ENCODE measurements around the gene MYO15B. TPM values are rescaled to one million over a fixed set of nuclear protein-coding genes. Genes with fewer than 3 reads are reported as not detected.
"Not testable (repeated sequence)": the region's sequence is repeated elsewhere in the genome, so short reads cannot be mapped to it uniquely, and the experiment has no call there.

Gene MYO15B
- total and polyA plus RNA-seq, 2 of the 4 experiments (the other 2 are of a cell fraction) = 0.18 to 0.65 TPM

DNA sequence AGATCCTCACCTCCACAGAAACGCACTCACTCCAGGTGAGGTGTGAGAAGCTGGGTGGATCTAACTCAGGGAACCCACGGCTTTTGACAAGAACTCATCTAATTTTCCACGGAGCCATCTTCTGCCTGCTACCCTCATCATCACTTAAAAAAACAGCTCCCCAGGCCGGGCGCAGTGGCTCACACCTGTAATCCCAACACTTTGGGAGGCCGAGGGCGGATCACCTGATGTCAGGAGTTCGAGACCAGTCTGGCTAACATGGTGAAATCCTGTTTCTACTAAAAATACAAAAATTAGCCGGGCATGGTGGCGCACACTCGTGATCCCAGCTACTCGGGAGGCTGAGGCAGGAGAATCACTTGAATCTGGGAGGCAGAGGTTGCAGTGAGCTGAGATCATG, 50.4 kb downstream of the MYO15B start:
- in situ Hi-C loops (cut with MboI; ENCODE audit: low sequenced_read_pairs) = not testable (repeated sequence)

More for the DNA sequence above, 50.4 kb downstream of the MYO15B start:
- H4K5ac ChIP-seq (ENCODE audit: low read depth, low read length); H2AK9ac ChIP-seq (replicated peaks; ENCODE audit: low read depth, low read length, poor library complexity); H3K56ac ChIP-seq (ENCODE audit: extremely low read depth, insufficient read depth, low read length); H3K27ac ChIP-seq (ENCODE audit: insufficient read depth, low read length); BruUV-seq (replicated peaks); H2BK15ac ChIP-seq (ENCODE audit: low read depth, low read length); H2AK5ac ChIP-seq (ENCODE audit: low read depth, low read length); H3K4me2 ChIP-seq (ENCODE audit: low read depth, low read length); H3K9me1 ChIP-seq (ENCODE audit: insufficient read depth, low read length); dilution Hi-C loops (cut with HindIII; ENCODE audit: low sequenced_read_pairs, unreplicated experiment); H4K20me1 ChIP-seq (ENCODE audit: insufficient read depth, low read length); DNase-seq; H3K4ac ChIP-seq (ENCODE audit: low read depth, low read length); H3K23ac ChIP-seq (ENCODE audit: low read depth, low read length); H3K79me1 ChIP-seq (ENCODE audit: low read depth in 1 of 2, low read length in 2 of 2); H3K9me3 ChIP-seq (ENCODE audit: control insufficient read depth, insufficient read depth, low read length); ATAC-seq (ENCODE audit: low read depth); H2AFZ ChIP-seq (replicated peaks; ENCODE audit: low read length, poor library complexity); H3K9ac ChIP-seq (ENCODE audit: low read depth, low read length); H3K36me3 ChIP-seq (ENCODE audit: control insufficient read depth, insufficient read depth, low read length); H2BK20ac ChIP-seq (ENCODE audit: low read depth, low read length); H3K27me3 ChIP-seq (ENCODE audit: control insufficient read depth, insufficient read depth, low read length); H3K14ac ChIP-seq (replicated peaks; ENCODE audit: low read depth, low read length); H4K91ac ChIP-seq (ENCODE audit: insufficient read depth, low read depth, low read length); H3K18ac ChIP-seq (ENCODE audit: low read depth, low read length); intact Hi-C loops (cut with micrococcal nuclease); H2BK5ac ChIP-seq (ENCODE audit: low read depth, low read length, poor library complexity, severe bottlenecking); H2BK120ac ChIP-seq (ENCODE audit: low read depth, low read length); POLR2A ChIA-PET (ENCODE audit: unreplicated experiment); H3K4me3 ChIP-seq (ENCODE audit: insufficient read depth, low read depth, low read length); H4K8ac ChIP-seq (ENCODE audit: low read depth in 2 of 2, low read length in 2 of 2): not testable (repeated sequence)
- no CpG with 5 or more reads among the region's 12 CpGs for WGBS, 2 experiments (ENCODE audit: extremely low coverage in 2 of 2, insufficient read length in 1 of 2)
- H3K4me1 ChIP-seq (ENCODE audit: control insufficient read depth, insufficient read depth, low read length) = peaks cover 12% of the 10 kb centered on the region
- CTCF ChIA-PET = interaction anchor here (1.6 kb wide), 1 partner anchor 112 kb away, joined by 4 read pairs; no protein-coding TSS in a partner anchor

All from IMR-90 (cell line).